Right atrium auricular region (tissue), 2 donors: Measurements from ENCODE around the gene MYO9B. TPM values are rescaled to one million over a fixed set of nuclear protein-coding genes. Genes with fewer than 3 reads are reported as not detected.

ENCODE experiments used
- DNase-seq: peaks from one replicate; pipeline ENCODE4 v3.0.0-alpha.2; 2019; ENCODE audit warnings: low spot score
- H3K27ac ChIP-seq, 2 donors: fragments of 200-600 bp; sonication (generic); 1 replicate in 1 of 2; 2 replicates in 1 of 2; pipeline ENCODE4 v1.5.1; 2016 to 2019
- H3K27me3 ChIP-seq, 2 donors: fragments of 200-600 bp; sonication (generic); one replicate each; pipeline versions ENCODE4 v1.5.1 to v1.6.0; 2017 to 2019
- H3K36me3 ChIP-seq: fragments of 200-600 bp; sonication (generic); one replicate; pipeline ENCODE4 v1.5.1; 2016
- H3K4me1 ChIP-seq, 2 donors: fragments of 200-600 bp; sonication (generic); one replicate each; pipeline versions ENCODE4 v1.5.1 to v1.6.0; 2017 to 2019
- H3K4me3 ChIP-seq, 2 donors: fragments of 200-600 bp; sonication (generic); 1 replicate in 1 of 2; 2 replicates in 1 of 2; pipeline ENCODE4 v1.5.1; 2017 to 2019; ENCODE audit warnings: mild to moderate bottlenecking in 1 of 2, moderate library complexity in 1 of 2
- H3K9me3 ChIP-seq, 2 donors: fragments of 200-600 bp; sonication (generic); one replicate each; pipeline ENCODE4 v1.5.1; 2019
- total RNA-seq, 2 donors: library from RNA; depleted of rRNA; stranded (reverse); fragments of >200 nt; gene quantifications; one replicate each; pipeline ENCODE4 v1.1.0, GENCODE V29; 2016
- TF ChIP-seq, protein P1 (sequence below), 2 donors: fragments of 200-600 bp; sonication (generic); IDR thresholded peaks; one replicate each; pipeline ENCODE4 v1.5.1; 2019; ENCODE audit warnings: antibody characterized with exemption in 2 of 2

MYO9B gene
- total RNA-seq, 2 donors from 2014 or later = 25.4 to 40.8 TPM

DNA sequence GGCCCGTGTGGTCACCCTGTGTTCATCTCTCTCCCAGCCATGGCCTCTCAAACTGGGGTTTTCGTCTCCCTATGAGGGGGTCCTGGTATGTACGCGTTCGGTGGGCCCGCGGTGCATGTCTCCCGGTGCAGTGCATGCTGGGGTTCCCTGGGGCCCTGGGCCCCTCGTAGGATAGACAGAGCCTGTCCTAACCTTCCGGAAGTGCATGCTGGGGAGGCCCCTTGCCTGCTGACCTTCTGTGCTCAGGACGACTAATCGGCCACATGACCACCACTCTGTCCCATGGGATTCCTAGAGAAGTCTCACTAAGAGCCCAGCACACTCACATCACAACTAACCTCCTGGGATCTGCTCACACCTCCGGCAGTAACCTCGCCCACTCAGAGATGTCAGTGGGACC, 134.7 kb downstream of the MYO9B start:
- H3K4me3 ChIP-seq = no peak overlapping the region
- TF ChIP-seq, protein P1, sequence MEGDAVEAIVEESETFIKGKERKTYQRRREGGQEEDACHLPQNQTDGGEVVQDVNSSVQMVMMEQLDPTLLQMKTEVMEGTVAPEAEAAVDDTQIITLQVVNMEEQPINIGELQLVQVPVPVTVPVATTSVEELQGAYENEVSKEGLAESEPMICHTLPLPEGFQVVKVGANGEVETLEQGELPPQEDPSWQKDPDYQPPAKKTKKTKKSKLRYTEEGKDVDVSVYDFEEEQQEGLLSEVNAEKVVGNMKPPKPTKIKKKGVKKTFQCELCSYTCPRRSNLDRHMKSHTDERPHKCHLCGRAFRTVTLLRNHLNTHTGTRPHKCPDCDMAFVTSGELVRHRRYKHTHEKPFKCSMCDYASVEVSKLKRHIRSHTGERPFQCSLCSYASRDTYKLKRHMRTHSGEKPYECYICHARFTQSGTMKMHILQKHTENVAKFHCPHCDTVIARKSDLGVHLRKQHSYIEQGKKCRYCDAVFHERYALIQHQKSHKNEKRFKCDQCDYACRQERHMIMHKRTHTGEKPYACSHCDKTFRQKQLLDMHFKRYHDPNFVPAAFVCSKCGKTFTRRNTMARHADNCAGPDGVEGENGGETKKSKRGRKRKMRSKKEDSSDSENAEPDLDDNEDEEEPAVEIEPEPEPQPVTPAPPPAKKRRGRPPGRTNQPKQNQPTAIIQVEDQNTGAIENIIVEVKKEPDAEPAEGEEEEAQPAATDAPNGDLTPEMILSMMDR (IDR thresholded peaks at IDR 0.05) = no peak
- no peak for DNase-seq
- peaks cover 37% of the 10 kb centered on the region for H3K36me3 ChIP-seq
- H3K9me3 ChIP-seq = no peaks in the 10 kb centered on the region
- no peaks in the 10 kb centered on the region for H3K27me3 ChIP-seq
- peaks cover 0 to 5% of the 10 kb centered on the region in 2 donors for H3K4me1 ChIP-seq
- H3K27ac ChIP-seq = no peak overlapping the region

DNA sequence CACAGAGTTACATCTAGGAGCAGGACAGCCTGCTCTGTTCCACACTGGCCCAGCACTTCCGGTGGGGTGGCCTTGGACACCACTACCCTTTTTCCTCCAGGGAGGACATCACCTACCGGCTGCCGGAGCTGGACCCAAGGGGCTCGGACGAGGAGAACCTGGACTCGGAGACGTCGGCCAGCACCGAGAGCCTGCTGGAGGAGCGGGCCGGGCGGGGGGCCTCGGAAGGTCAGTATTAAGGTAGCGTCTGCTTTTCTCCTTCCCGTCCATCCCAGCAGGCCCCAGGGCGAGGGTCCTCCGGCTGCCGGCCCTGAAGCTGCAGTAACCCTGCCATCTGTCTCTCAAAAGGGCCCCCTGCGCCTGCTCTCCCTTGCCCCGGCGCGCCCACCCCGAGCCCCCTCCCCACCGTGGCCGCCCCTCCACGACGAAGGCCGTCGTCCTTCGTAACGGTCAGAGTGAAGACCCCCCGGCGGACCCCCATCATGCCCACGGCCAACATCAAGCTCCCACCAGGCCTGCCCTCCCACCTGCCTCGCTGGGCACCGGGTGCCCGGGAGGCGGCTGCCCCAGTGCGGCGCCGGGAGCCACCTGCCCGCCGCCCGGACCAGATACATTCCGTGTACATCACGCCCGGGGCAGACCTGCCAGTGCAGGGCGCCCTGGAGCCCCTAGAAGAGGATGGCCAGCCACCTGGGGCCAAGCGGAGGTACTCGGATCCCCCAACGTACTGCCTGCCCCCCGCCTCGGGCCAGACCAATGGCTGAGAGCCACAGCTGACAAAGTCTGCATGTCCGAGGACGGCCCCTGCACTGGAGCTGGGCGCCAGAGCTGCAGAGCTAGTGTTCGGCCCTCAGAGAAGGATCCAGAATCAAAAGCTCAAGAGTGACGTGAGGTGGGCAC, 136.2 kb downstream of the MYO9B start:
- peaks cover 31% of the 10 kb centered on the region for H3K36me3 ChIP-seq

DNA sequence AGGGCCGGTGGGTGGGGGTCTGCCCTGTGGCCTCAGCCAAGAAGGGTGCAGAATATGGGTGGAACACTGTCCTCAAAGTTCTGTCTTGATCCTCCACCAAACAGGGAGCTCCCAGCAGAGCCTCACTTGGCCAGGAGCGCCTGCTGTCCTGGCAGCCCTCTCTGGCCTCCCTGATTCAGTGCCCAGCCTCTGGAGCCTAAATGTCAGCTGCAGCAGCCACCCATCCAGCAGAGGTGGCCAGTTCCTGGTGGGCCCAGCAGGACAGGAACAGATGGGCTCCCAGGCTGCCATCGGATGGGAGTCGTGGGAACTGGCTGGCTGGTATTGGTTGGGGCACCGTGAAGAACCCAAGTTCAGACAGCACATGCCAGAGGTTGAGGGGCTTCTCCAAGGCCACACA, 137.8 kb downstream of the MYO9B start:
- no peak for DNase-seq
- no peak overlapping the region for H3K4me3 ChIP-seq
- TF ChIP-seq, protein P1 (IDR thresholded peaks at IDR 0.05) = no peak
- peaks cover 36% of the 10 kb centered on the region for H3K36me3 ChIP-seq
- no peaks in the 10 kb centered on the region for H3K27me3 ChIP-seq
- no peak overlapping the region for H3K27ac ChIP-seq
- no peaks in the 10 kb centered on the region for H3K9me3 ChIP-seq
- peaks cover 0 to 12% of the 10 kb centered on the region in 2 donors for H3K4me1 ChIP-seq

More for the DNA sequence above, 136.2 kb downstream of the MYO9B start:
- H3K9me3 ChIP-seq = no peaks in the 10 kb centered on the region
- no peak overlapping the region for H3K27ac ChIP-seq
- H3K4me1 ChIP-seq = peaks cover 0 to 12% of the 10 kb centered on the region in 2 donors
- DNase-seq = no peak
- H3K27me3 ChIP-seq = no peaks in the 10 kb centered on the region
- TF ChIP-seq, protein P1 (IDR thresholded peaks at IDR 0.05) = no peak
- no peak overlapping the region for H3K4me3 ChIP-seq

DNA sequence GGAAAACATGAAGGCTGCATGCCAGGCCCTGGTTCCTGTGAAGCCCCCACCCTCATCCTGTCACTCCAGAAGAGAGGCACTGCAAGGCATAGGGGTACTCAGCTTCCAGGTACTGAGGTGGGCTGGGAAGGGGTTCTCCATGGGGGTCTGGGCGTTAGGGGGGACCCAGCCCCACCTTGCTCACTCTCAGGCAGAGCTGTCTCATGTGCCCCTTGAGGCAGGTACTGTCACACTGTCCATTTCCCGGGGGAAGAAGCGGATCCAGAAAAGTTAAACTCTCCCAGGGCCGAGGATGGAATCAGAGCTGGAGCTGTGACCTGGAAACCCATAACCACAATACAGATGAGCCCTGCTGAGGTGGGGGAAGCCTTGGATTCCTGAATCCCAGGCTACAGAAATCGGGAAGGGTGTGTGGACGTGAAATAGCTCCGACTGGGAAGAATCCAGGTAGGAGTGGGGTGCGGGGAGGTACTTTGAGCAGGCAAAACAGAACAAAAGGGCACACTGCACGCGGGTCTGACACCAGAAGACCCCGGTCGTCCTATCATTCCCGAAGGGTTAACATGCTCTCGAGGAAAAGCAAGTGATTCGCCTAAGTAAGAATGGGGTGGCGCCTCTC, 139.0 kb downstream of the MYO9B start:
- Histone ChIP-seq H3K27ac (peak overlapping the region; percentile 84 to 92), H3K9me3 (no peaks in the 10 kb centered on the region), H3K4me1 (peaks cover 0 to 12% of the 10 kb centered on the region in 2 donors), H3K36me3 (peaks cover 34% of the 10 kb centered on the region), H3K4me3 (peak overlapping the region; percentile 54 to 68), H3K27me3 (no peaks in the 10 kb centered on the region)
- DNase-seq = no peak
- TF ChIP-seq, protein P1 (IDR thresholded peaks at IDR 0.05) = no peak

DNA sequence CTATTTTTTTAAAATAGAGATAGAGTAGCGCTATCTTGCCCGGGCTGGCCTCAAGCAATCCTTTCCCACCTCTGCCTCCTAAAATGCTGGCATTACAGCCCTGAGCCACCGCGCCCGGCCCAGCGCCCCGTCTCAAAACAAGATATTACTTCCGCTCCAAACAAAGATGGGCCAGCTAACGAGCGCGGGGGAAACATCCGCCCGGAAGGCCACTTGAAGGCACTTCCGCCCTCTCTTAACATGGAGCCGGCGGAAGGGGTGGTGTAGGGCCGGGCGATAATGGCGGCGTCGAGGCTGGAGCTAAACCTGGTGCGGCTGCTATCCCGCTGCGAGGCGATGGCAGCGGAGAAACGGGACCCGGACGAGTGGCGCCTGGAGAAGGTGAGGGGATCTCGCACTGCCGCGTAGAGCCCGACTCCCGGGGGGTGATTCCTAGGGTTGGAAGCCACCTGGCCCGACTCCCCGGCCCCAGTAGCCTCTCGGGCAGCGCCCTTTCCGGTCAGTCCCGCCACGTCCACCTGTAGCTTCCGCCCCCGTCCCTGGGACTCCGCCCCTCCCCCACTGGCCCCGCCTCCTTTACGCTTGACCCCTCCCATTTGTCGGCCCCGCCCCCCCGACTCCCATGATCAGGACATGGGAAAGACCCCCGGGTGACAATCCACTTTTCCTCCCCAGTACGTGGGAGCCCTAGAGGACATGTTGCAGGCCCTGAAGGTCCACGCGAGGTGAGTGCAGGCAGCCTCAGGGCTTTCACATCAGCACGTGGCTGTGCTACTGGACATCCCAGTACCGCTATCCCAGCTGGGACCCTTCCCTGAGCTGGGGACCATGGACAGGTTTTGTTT, 139.8 kb downstream of the MYO9B start, which contains the start of gene USE1:
TSS of gene USE1 (plus strand) at position 231 of the 845 bp plus-strand sequence. CDS start at position 280, 49 bp downstream.
- H3K4me1 ChIP-seq = peaks cover 0 to 17% of the 10 kb centered on the region in 2 donors
- H3K27ac ChIP-seq = peak within 1 kb of the TSS; percentile 84 to 92
- H3K27me3 ChIP-seq = no peaks in the 10 kb centered on the region
- DNase-seq = peak; percentile 94
- H3K4me3 ChIP-seq = peak within 1 kb of the TSS; percentile 54 to 68
- H3K36me3 ChIP-seq = peaks cover 34% of the 10 kb centered on the region
- H3K9me3 ChIP-seq = no peaks in the 10 kb centered on the region
- TF ChIP-seq, protein P1 (IDR thresholded peaks at IDR 0.05) = no peak
